ENCODE results near the gene RNU5D-1. TPM values are rescaled to one million over a fixed set of nuclear protein-coding genes. Genes with fewer than 3 reads are reported as not detected.

Gene RNU5D-1
- total RNA-seq, 1 donor from 2014 or later = not detected

DNA sequence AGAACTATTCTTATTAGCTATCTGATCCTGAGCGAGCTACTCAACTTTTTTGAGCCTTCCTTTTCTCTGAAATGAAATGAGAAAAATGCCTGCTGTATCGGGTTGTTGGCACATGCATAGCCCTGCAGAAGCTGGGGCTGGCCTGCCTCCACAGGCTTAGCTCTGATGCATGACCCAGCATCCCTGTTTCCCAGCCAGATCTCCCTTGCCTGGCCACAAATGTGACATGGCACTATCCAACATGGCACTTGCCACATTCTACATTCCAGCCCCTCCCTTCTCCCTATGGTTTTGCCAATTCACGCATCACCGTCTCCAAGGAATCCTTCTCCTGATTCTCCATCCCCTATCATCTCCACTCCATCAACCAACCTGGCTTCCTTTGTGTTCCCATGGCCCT lies 13.8 kb downstream of the RNU5D-1 start:
- no peak for DNase-seq (ENCODE audit: low spot score, unreplicated experiment)
- TF ChIP-seq, protein P1, sequence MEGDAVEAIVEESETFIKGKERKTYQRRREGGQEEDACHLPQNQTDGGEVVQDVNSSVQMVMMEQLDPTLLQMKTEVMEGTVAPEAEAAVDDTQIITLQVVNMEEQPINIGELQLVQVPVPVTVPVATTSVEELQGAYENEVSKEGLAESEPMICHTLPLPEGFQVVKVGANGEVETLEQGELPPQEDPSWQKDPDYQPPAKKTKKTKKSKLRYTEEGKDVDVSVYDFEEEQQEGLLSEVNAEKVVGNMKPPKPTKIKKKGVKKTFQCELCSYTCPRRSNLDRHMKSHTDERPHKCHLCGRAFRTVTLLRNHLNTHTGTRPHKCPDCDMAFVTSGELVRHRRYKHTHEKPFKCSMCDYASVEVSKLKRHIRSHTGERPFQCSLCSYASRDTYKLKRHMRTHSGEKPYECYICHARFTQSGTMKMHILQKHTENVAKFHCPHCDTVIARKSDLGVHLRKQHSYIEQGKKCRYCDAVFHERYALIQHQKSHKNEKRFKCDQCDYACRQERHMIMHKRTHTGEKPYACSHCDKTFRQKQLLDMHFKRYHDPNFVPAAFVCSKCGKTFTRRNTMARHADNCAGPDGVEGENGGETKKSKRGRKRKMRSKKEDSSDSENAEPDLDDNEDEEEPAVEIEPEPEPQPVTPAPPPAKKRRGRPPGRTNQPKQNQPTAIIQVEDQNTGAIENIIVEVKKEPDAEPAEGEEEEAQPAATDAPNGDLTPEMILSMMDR (IDR thresholded peaks at IDR 0.05; ENCODE audit: unreplicated experiment) = no peak
- Mint-ChIP-seq H3K9me3 (ENCODE audit: low read depth) (no peaks in the 10 kb centered on the region), H3K4me3 (ENCODE audit: low read depth) (no peak overlapping the region), H3K27me3 (peaks cover 11% of the 10 kb centered on the region), H3K27ac (no peak overlapping the region), H3K36me3 (ENCODE audit: insufficient read depth) (no peaks in the 10 kb centered on the region), H3K4me1 (ENCODE audit: low read depth) (no peaks in the 10 kb centered on the region)

DNA sequence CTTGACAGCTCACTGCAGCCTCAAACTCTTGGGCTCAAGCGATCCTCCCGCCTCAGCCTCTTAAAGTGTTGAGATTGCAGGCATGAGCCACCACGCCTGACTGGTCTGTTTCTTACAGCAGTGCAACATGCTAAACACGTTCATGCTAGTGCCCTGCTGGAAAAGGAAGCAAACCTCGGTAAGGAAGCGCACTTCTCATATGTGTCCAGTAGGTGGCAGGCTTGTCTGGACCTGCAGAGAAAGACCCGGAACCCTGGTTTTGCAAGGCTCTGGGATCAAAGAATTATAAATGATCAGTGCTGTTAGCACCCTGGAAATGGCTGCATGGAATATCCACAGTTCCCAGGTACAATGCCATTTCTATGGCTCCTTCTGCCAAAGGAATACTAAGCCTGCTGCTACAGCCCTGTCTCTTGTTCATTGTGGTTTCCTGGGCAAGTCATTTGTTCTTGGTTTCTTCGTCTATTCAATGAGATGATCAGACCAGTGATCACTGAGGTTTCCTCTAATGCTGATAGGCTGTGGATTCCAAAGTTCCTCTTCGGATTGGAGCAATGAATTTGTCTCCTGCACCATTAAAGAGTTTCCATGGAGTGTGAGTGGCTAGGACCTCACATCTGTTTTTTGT lies 15.9 kb downstream of the RNU5D-1 start:
- Mint-ChIP-seq H3K27ac (no peak overlapping the region), H3K9me3 (ENCODE audit: low read depth) (no peaks in the 10 kb centered on the region), H3K4me3 (ENCODE audit: low read depth) (no peak overlapping the region), H3K36me3 (ENCODE audit: insufficient read depth) (peaks cover 2% of the 10 kb centered on the region), H3K4me1 (ENCODE audit: low read depth) (no peaks in the 10 kb centered on the region), H3K27me3 (peaks cover 15% of the 10 kb centered on the region)
- TF ChIP-seq, protein P1 (IDR thresholded peaks at IDR 0.05; ENCODE audit: unreplicated experiment) = peak; percentile 85
- peak; percentile 47 for DNase-seq (ENCODE audit: low spot score, unreplicated experiment)

DNA sequence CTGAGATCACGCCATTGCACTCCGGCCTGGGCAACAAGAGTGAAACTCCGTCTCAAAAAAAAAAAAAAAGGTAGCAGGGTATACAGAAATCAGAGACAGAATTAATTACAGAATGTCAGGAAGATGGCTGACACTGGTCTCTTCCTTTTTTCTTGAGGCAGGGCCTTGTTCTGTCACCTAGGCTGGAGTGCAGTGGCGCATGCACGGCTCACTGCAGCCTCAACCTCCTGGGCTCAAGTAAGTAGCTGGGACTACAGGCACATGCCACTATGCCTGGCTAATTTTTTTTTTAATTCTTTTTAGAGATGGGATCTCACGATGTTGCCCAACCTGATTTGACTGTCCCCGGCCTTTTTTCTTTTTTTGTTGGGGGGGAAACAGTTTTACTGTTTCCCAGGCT lies 16.4 kb downstream of the RNU5D-1 start:
- peaks cover 2% of the 10 kb centered on the region for H3K36me3 Mint-ChIP-seq (ENCODE audit: insufficient read depth)
- no peak overlapping the region for H3K27ac Mint-ChIP-seq

DNA sequence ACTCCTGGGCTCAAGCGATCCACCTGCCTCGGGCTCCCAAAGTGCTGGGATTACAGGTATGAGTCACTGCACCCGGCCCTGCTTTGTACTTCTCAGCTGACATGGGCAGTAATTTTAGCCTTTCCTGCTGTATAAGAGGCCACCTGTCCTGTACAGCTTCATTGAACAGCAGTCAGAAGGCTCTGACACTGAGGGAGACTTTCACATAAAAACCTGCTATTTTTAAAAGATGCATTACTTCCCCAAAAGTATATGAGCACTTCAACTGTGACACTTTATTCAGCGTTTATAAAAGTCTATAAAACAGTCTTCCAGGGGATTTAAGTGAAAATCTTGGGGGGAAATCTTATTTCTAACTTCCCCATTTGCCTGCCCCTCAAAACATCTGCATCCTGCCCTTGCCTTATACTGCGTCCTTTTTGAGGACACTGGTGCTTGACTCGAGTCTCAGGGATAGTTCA lies 17.6 kb downstream of the RNU5D-1 start:
- H3K4me3 Mint-ChIP-seq (ENCODE audit: low read depth) = no peak overlapping the region
- no peak for DNase-seq (ENCODE audit: low spot score, unreplicated experiment)
- peaks cover 5% of the 10 kb centered on the region for H3K36me3 Mint-ChIP-seq (ENCODE audit: insufficient read depth)
- no peaks in the 10 kb centered on the region for H3K4me1 Mint-ChIP-seq (ENCODE audit: low read depth)
- no peak overlapping the region for H3K27ac Mint-ChIP-seq
- TF ChIP-seq, protein P1 (IDR thresholded peaks at IDR 0.05; ENCODE audit: unreplicated experiment) = no peak
- peaks cover 22% of the 10 kb centered on the region for H3K27me3 Mint-ChIP-seq
- peaks cover 4% of the 10 kb centered on the region for H3K9me3 Mint-ChIP-seq (ENCODE audit: low read depth)

More for the DNA sequence above, 16.4 kb downstream of the RNU5D-1 start:
- Mint-ChIP-seq H3K4me1 (ENCODE audit: low read depth) (no peaks in the 10 kb centered on the region), H3K9me3 (ENCODE audit: low read depth) (no peaks in the 10 kb centered on the region), H3K4me3 (ENCODE audit: low read depth) (no peak overlapping the region), H3K27me3 (peaks cover 15% of the 10 kb centered on the region)
- TF ChIP-seq, protein P1 (IDR thresholded peaks at IDR 0.05; ENCODE audit: unreplicated experiment) = no peak
- no peak for DNase-seq (ENCODE audit: low spot score, unreplicated experiment)

DNA sequence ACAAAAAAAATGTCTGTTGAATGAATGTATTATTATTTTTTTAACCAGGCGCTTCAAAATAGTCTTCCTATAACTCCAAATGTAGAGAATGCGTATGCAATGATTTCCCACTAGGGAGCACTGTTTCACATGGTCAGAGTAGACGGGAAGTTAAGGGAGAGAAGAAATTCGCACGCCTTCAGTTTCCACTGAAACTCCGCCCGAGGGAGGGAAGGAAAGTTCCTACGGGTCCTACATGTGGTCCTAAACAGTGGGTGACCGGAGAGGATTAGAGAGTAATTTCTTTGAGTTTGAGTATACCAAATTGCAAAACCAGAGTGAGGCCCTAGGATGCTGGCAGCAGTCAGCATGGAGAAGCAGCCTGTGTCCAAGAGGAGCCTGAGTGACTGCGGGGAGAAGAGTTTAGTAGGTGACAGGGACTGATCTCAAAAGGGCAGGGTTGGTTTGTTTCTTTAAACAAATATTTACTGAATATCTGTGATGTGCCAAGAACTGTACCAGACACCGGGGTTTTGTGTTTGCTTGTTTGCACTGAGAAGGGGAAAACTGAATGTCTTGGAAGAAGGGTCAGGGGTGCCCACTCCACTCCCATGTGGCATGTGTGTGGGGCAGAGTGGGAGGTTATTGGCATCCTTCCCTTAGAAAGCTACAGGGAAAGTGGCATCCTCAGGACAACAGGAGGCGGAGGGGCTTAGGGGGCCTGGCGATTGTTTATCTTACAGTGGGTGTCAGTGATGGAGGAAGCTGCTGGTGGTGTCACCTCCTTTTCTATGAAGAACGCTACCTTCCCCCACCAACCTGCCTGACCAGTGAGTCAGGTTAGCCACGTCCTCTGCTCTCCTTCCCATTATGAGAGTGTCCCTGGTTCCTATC lies 22.8 kb downstream of the RNU5D-1 start:
- TF ChIP-seq, protein P1 (IDR thresholded peaks at IDR 0.05; ENCODE audit: unreplicated experiment) = peak; percentile 58
- Mint-ChIP-seq H3K4me3 (ENCODE audit: low read depth) (no peak overlapping the region), H3K36me3 (ENCODE audit: insufficient read depth) (peaks cover 5% of the 10 kb centered on the region), H3K4me1 (ENCODE audit: low read depth) (no peaks in the 10 kb centered on the region), H3K27me3 (peaks cover 17% of the 10 kb centered on the region), H3K27ac (no peak overlapping the region), H3K9me3 (ENCODE audit: low read depth) (peaks cover 4% of the 10 kb centered on the region)
- DNase-seq (ENCODE audit: low spot score, unreplicated experiment) = no peak
